Calu3 (cell line): ENCODE data around the gene ARHGAP31. TPM values are rescaled to one million over a fixed set of nuclear protein-coding genes. Genes with fewer than 3 reads are reported as not detected.

Source experiments
- BruUV-seq: library from RNA; stranded (reverse); fragments of 400-500 nt; replicated peaks from 2 replicates; lab custom pipeline; 2021; lab: Mats Ljungman, UMichigan
- CTCF ChIA-PET: fragments of 300-600 bp; sonication (Branson Sonifier 250); formaldehyde crosslinking; loops from one replicate; lab custom pipeline; 2022; ENCODE audit warnings: antibody characterized with exemption; lab: Charles Lee
- DNase-seq: peaks from one replicate; pipeline ENCODE4 v3.0.0; 2022
- H3K27ac Mint-ChIP-seq: one replicate; pipeline ENCODE4 v1.8.0; 2022; ENCODE audit warnings: mixed read lengths; ENCODE audit not compliant: unreplicated experiment
- H3K27me3 Mint-ChIP-seq: one replicate; pipeline ENCODE4 v1.8.0; 2022; ENCODE audit warnings: mixed read lengths; ENCODE audit not compliant: unreplicated experiment
- H3K36me3 Mint-ChIP-seq: one replicate; pipeline ENCODE4 v1.8.0; 2022; ENCODE audit warnings: mild to moderate bottlenecking, moderate library complexity, mixed read lengths; ENCODE audit not compliant: insufficient read depth, unreplicated experiment
- H3K4me1 Mint-ChIP-seq: one replicate; pipeline ENCODE4 v1.8.0; 2022; ENCODE audit warnings: mild to moderate bottlenecking, low read depth, mixed read lengths; ENCODE audit not compliant: unreplicated experiment
- H3K4me3 Mint-ChIP-seq: one replicate; pipeline ENCODE4 v1.8.0; 2022; ENCODE audit warnings: mild to moderate bottlenecking, low read depth, moderate library complexity, mixed read lengths; ENCODE audit not compliant: unreplicated experiment
- H3K9me3 Mint-ChIP-seq: one replicate; pipeline ENCODE4 v1.8.0; 2022; ENCODE audit warnings: low read depth, mixed read lengths; ENCODE audit not compliant: unreplicated experiment
- CTCF ChIP-seq: fragments of 200-600 bp; IDR thresholded peaks from one replicate; pipeline ENCODE4 v1.8.0; 2022; ENCODE audit warnings: antibody characterized with exemption; ENCODE audit not compliant: unreplicated experiment
- intact Hi-C: fragments of 100-400 bp; cut with micrococcal nuclease; formaldehyde crosslinking; loops from one replicate; pipeline ENCODE4 v1.10.0; 2022; ENCODE audit not compliant: unreplicated experiment
- total RNA-seq: library from RNA; stranded (reverse); gene quantifications from 2 replicates; pipeline ENCODE4 v1.2.3, GENCODE V29; 2022

The ARHGAP31 gene
- total RNA-seq, 1 experiment from 2014 or later = 0.52 TPM

GRCh38 chr3:119356646-119357045 is 62.5 kb downstream of the ARHGAP31 start:
- H3K4me1 Mint-ChIP-seq = peaks cover 19% of the 10 kb centered on the region
- intact Hi-C loops = no loop called here
- no TSS peak for BruUV-seq

GRCh38 chr3:119357190-119357589 is 63.0 kb downstream of the ARHGAP31 start:
- H3K27ac Mint-ChIP-seq = peak overlapping the region; percentile 8
- no peaks in the 10 kb centered on the region for H3K36me3 Mint-ChIP-seq
- peaks cover 19% of the 10 kb centered on the region for H3K4me1 Mint-ChIP-seq
- H3K27me3 Mint-ChIP-seq = peaks cover 17% of the 10 kb centered on the region
- H3K9me3 Mint-ChIP-seq = no peaks in the 10 kb centered on the region
- CTCF ChIA-PET = no interaction called here
- no peak for TF ChIP-seq CTCF
- H3K4me3 Mint-ChIP-seq = peak overlapping the region; percentile 13
- DNase-seq = peak; percentile 10
- intact Hi-C loops = no loop called here
- no TSS peak for BruUV-seq

More at GRCh38 chr3:119356646-119357045, 62.5 kb downstream of the ARHGAP31 start:
- CTCF ChIA-PET = interaction anchor here (0.7 kb wide), 1 partner anchor 32 kb away, joined by 4 read pairs; no protein-coding TSS in a partner anchor
- Mint-ChIP-seq H3K9me3 (no peaks in the 10 kb centered on the region), H3K4me3 (peak overlapping the region; percentile 13), H3K27ac (peak overlapping the region; percentile 8), H3K27me3 (peaks cover 19% of the 10 kb centered on the region), H3K36me3 (no peaks in the 10 kb centered on the region)
- TF ChIP-seq CTCF = no peak
- DNase-seq = no peak

- Mint-ChIP-seq H3K9me3 (no peaks in the 10 kb centered on the region), H3K4me1 (peaks cover 9% of the 10 kb centered on the region), H3K4me3 (no peak overlapping the region), H3K27me3 (peaks cover 17% of the 10 kb centered on the region), H3K27ac (no peak overlapping the region), H3K36me3 (no peaks in the 10 kb centered on the region)
- CTCF ChIA-PET = no interaction called here
- no peak for DNase-seq
- no peak for TF ChIP-seq CTCF
- intact Hi-C loops = no loop called here
- BruUV-seq = no TSS peak
These were observed 65.5 kb downstream of the ARHGAP31 start for GRCh38 chr3:119359476-119360326.

GRCh38 chr3:119360736-119361462 is 66.7 kb downstream of the ARHGAP31 start:
- H3K27ac Mint-ChIP-seq = no peak overlapping the region
- TF ChIP-seq CTCF = no peak
- no peaks in the 10 kb centered on the region for H3K36me3 Mint-ChIP-seq
- CTCF ChIA-PET = interaction anchor here (0.6 kb wide), 1 partner anchor 860 kb away, joined by 3 read pairs; no protein-coding TSS in a partner anchor
- H3K9me3 Mint-ChIP-seq = no peaks in the 10 kb centered on the region
- BruUV-seq = no TSS peak
- peaks cover 9% of the 10 kb centered on the region for H3K4me1 Mint-ChIP-seq
- no peak for DNase-seq
- H3K27me3 Mint-ChIP-seq = peaks cover 17% of the 10 kb centered on the region
- intact Hi-C loops = no loop called here
- no peak overlapping the region for H3K4me3 Mint-ChIP-seq
